ENCODE data around the gene CA14.

GRCh38 chr1:150259217-150259616 is 1.6 kb downstream of the CA14 start:
- TF ChIP-seq POLR2A (IDR thresholded peaks at IDR 0.05) (no peak), CTCF (IDR thresholded peaks at IDR 0.05 in 8 of 11, conservative IDR thresholded peaks at IDR 0.05 in 3 of 11) (no peak)

Data from spleen (tissue), 7 donors.